ENCODE data around the gene PWP1.
A peak's percentile ranks its signal among the peaks of the same experiment; 100 is the strongest.

Gene PWP1

DNA sequence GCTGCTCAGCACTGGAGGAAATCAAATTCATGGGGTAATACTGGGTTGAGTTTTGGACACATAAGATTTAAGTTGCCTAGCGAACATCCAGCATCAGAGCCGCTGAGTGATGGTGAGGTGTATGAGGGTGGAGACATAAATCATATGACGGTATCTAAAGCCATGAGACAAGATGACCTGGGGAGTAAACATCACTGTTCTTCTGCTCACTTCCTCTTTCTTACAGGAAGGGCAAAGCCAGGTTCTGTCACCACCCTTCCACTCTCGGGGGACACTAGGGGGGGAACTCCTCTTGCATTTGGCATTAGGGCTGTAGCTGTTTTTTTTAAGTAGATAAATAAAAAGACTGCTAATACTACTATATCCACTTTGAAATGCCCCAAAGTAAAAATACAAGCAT, 51.3 kb downstream of the PWP1 start:
- no peak for ATAC-seq
- TF ChIP-seq SNAI2 (CRISPR knock-in tag; IDR thresholded peaks at IDR 0.05) (no peak), GLIS3 (CRISPR knock-in tag; IDR thresholded peaks at IDR 0.05) (no peak), RARB (CRISPR knock-in tag; IDR thresholded peaks at IDR 0.05) (no peak), ZC3H10 (CRISPR knock-in tag; IDR thresholded peaks at IDR 0.05) (no peak), BACH2 (CRISPR knock-in tag; IDR thresholded peaks at IDR 0.05; ENCODE audit: borderline replicate concordance) (no peak), ZNF70 (CRISPR knock-in tag; IDR thresholded peaks at IDR 0.05) (no peak), ISL1 (CRISPR knock-in tag; IDR thresholded peaks at IDR 0.05) (no peak), TCF4 (CRISPR knock-in tag; IDR thresholded peaks at IDR 0.05; ENCODE audit: borderline replicate concordance) (no peak)
- TF ChIP-seq, protein P1, sequence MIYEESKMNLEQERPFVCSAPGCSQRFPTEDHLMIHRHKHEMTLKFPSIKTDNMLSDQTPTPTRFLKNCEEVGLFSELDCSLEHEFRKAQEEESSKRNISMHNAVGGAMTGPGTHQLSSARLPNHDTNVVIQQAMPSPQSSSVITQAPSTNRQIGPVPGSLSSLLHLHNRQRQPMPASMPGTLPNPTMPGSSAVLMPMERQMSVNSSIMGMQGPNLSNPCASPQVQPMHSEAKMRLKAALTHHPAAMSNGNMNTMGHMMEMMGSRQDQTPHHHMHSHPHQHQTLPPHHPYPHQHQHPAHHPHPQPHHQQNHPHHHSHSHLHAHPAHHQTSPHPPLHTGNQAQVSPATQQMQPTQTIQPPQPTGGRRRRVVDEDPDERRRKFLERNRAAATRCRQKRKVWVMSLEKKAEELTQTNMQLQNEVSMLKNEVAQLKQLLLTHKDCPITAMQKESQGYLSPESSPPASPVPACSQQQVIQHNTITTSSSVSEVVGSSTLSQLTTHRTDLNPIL (CRISPR knock-in tag; IDR thresholded peaks at IDR 0.05; ENCODE audit: low read depth) = no peak
- TF ChIP-seq, protein P2, sequence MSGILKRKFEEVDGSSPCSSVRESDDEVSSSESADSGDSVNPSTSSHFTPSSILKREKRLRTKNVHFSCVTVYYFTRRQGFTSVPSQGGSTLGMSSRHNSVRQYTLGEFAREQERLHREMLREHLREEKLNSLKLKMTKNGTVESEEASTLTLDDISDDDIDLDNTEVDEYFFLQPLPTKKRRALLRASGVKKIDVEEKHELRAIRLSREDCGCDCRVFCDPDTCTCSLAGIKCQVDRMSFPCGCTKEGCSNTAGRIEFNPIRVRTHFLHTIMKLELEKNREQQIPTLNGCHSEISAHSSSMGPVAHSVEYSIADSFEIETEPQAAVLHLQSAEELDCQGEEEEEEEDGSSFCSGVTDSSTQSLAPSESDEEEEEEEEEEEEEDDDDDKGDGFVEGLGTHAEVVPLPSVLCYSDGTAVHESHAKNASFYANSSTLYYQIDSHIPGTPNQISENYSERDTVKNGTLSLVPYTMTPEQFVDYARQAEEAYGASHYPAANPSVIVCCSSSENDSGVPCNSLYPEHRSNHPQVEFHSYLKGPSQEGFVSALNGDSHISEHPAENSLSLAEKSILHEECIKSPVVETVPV (CRISPR knock-in tag; IDR thresholded peaks at IDR 0.05) = no peak

DNA sequence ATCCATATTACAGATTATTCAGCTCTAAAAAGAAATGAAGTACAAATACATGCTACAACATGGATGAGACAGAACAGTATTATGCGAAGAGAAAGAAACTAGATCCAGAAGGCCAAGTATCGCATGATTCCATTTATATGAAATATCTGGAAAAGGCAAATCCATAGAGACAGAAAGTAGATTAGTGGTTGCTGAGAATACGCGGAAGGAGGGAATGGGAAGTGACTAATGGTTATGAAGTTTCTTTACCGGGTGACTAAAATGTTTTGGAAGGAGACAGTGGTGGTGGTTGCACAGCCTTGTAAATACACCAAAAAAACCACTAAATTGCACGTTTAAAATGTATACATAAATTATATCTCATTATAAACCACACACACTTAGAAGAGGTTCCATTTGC, 62.9 kb downstream of the PWP1 start:
- TF ChIP-seq BACH2 (CRISPR knock-in tag; IDR thresholded peaks at IDR 0.05; ENCODE audit: borderline replicate concordance) (no peak), TOX (CRISPR knock-in tag; IDR thresholded peaks at IDR 0.05; ENCODE audit: borderline replicate concordance) (no peak), ZC3H10 (CRISPR knock-in tag; IDR thresholded peaks at IDR 0.05) (no peak), ISL1 (CRISPR knock-in tag; IDR thresholded peaks at IDR 0.05) (no peak), ZFP30 (CRISPR knock-in tag; IDR thresholded peaks at IDR 0.05) (no peak), ZNF70 (CRISPR knock-in tag; IDR thresholded peaks at IDR 0.05) (no peak), CSDC2 (CRISPR knock-in tag; IDR thresholded peaks at IDR 0.05) (no peak), PPARA (CRISPR knock-in tag; IDR thresholded peaks at IDR 0.05; ENCODE audit: borderline replicate concordance) (no peak), ESRRG (CRISPR knock-in tag; IDR thresholded peaks at IDR 0.05) (no peak), ZFP3 (CRISPR knock-in tag; IDR thresholded peaks at IDR 0.05) (no peak), OSR1 (CRISPR knock-in tag; IDR thresholded peaks at IDR 0.05) (no peak)
- TF ChIP-seq, protein P1 (CRISPR knock-in tag; IDR thresholded peaks at IDR 0.05; ENCODE audit: low read depth) = no peak
- TF ChIP-seq, protein P2 (CRISPR knock-in tag; IDR thresholded peaks at IDR 0.05) = no peak
- TF ChIP-seq, protein P3, sequence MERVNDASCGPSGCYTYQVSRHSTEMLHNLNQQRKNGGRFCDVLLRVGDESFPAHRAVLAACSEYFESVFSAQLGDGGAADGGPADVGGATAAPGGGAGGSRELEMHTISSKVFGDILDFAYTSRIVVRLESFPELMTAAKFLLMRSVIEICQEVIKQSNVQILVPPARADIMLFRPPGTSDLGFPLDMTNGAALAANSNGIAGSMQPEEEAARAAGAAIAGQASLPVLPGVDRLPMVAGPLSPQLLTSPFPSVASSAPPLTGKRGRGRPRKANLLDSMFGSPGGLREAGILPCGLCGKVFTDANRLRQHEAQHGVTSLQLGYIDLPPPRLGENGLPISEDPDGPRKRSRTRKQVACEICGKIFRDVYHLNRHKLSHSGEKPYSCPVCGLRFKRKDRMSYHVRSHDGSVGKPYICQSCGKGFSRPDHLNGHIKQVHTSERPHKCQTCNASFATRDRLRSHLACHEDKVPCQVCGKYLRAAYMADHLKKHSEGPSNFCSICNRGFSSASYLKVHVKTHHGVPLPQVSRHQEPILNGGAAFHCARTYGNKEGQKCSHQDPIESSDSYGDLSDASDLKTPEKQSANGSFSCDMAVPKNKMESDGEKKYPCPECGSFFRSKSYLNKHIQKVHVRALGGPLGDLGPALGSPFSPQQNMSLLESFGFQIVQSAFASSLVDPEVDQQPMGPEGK (CRISPR knock-in tag; IDR thresholded peaks at IDR 0.05; ENCODE audit: borderline replicate concordance) = no peak
- peak; percentile 91 for ATAC-seq

DNA sequence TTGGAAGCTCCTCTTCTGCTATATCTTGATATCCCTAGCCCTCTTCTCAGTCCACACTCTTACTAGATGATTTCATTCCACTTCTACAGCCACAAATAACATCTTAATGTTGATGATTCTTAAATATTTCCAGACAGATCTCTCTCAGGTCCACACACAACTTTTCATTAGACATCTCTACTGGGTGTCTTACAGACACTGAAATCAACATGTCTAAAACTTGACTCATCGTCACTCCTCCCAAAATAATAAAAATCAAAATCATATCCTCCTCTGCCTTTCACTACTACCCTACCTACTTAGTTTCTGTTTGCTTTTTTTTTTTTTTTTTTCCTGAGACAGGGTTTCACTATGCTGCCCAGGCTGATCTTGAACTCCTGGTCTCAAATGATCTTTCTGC, 63.5 kb downstream of the PWP1 start:
- peak; percentile 70 for ATAC-seq
- TF ChIP-seq SNAI2 (CRISPR knock-in tag; IDR thresholded peaks at IDR 0.05) (no peak), ZC3H10 (CRISPR knock-in tag; IDR thresholded peaks at IDR 0.05) (no peak), TCF4 (CRISPR knock-in tag; IDR thresholded peaks at IDR 0.05; ENCODE audit: borderline replicate concordance) (no peak), ZNF565 (CRISPR knock-in tag; conservative IDR thresholded peaks at IDR 0.05; ENCODE audit: low read depth) (no peak), TOX (CRISPR knock-in tag; IDR thresholded peaks at IDR 0.05; ENCODE audit: borderline replicate concordance) (no peak), CSDC2 (CRISPR knock-in tag; IDR thresholded peaks at IDR 0.05) (no peak), GLIS3 (CRISPR knock-in tag; IDR thresholded peaks at IDR 0.05) (no peak), OSR1 (CRISPR knock-in tag; IDR thresholded peaks at IDR 0.05) (no peak), ZNF70 (CRISPR knock-in tag; IDR thresholded peaks at IDR 0.05) (no peak)
- TF ChIP-seq, protein P4, sequence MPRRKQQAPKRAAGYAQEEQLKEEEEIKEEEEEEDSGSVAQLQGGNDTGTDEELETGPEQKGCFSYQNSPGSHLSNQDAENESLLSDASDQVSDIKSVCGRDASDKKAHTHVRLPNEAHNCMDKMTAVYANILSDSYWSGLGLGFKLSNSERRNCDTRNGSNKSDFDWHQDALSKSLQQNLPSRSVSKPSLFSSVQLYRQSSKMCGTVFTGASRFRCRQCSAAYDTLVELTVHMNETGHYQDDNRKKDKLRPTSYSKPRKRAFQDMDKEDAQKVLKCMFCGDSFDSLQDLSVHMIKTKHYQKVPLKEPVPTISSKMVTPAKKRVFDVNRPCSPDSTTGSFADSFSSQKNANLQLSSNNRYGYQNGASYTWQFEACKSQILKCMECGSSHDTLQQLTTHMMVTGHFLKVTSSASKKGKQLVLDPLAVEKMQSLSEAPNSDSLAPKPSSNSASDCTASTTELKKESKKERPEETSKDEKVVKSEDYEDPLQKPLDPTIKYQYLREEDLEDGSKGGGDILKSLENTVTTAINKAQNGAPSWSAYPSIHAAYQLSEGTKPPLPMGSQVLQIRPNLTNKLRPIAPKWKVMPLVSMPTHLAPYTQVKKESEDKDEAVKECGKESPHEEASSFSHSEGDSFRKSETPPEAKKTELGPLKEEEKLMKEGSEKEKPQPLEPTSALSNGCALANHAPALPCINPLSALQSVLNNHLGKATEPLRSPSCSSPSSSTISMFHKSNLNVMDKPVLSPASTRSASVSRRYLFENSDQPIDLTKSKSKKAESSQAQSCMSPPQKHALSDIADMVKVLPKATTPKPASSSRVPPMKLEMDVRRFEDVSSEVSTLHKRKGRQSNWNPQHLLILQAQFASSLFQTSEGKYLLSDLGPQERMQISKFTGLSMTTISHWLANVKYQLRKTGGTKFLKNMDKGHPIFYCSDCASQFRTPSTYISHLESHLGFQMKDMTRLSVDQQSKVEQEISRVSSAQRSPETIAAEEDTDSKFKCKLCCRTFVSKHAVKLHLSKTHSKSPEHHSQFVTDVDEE (CRISPR knock-in tag; IDR thresholded peaks at IDR 0.05) = no peak
- TF ChIP-seq, protein P3 (CRISPR knock-in tag; IDR thresholded peaks at IDR 0.05; ENCODE audit: borderline replicate concordance) = no peak
- TF ChIP-seq, protein P5, sequence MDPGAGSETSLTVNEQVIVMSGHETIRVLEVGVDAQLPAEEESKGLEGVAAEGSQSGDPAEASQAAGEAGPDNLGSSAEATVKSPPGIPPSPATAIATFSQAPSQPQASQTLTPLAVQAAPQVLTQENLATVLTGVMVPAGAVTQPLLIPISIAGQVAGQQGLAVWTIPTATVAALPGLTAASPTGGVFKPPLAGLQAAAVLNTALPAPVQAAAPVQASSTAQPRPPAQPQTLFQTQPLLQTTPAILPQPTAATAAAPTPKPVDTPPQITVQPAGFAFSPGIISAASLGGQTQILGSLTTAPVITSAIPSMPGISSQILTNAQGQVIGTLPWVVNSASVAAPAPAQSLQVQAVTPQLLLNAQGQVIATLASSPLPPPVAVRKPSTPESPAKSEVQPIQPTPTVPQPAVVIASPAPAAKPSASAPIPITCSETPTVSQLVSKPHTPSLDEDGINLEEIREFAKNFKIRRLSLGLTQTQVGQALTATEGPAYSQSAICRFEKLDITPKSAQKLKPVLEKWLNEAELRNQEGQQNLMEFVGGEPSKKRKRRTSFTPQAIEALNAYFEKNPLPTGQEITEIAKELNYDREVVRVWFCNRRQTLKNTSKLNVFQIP (CRISPR knock-in tag; IDR thresholded peaks at IDR 0.05; ENCODE audit: borderline replicate concordance, low read depth) = no peak
- TF ChIP-seq, protein P1 (CRISPR knock-in tag; IDR thresholded peaks at IDR 0.05; ENCODE audit: low read depth) = no peak
